Measurements from ENCODE around the gene RASA2.

GRCh38 chr3:141471160-141471559 is 15.7 kb upstream of the RASA2 start:
- TF ChIP-seq POLR2A (IDR thresholded peaks at IDR 0.05): no peak
- no peak for TF ChIP-seq EP300 (IDR thresholded peaks at IDR 0.05)
- TF ChIP-seq, protein P1, sequence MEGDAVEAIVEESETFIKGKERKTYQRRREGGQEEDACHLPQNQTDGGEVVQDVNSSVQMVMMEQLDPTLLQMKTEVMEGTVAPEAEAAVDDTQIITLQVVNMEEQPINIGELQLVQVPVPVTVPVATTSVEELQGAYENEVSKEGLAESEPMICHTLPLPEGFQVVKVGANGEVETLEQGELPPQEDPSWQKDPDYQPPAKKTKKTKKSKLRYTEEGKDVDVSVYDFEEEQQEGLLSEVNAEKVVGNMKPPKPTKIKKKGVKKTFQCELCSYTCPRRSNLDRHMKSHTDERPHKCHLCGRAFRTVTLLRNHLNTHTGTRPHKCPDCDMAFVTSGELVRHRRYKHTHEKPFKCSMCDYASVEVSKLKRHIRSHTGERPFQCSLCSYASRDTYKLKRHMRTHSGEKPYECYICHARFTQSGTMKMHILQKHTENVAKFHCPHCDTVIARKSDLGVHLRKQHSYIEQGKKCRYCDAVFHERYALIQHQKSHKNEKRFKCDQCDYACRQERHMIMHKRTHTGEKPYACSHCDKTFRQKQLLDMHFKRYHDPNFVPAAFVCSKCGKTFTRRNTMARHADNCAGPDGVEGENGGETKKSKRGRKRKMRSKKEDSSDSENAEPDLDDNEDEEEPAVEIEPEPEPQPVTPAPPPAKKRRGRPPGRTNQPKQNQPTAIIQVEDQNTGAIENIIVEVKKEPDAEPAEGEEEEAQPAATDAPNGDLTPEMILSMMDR (IDR thresholded peaks at IDR 0.05): no peak

Data from stomach (tissue), 4 donors.